NB4 (cell line): ENCODE data around the gene NAT14.

Experiments used
- DNase-seq: peaks from one replicate; pipeline ENCODE4 v3.0.0; 2010; ENCODE audit warnings: low read depth
- H3K4me3 ChIP-seq: one replicate; pipeline ENCODE4 v1.5.1; 2011; ENCODE audit warnings: mild to moderate bottlenecking, low read depth, low read length, moderate library complexity
- CTCF ChIP-seq: IDR thresholded peaks from one replicate; pipeline ENCODE4 v1.5.1; 2012; ENCODE audit warnings: low read depth, low read length
- MAX ChIP-seq: IDR thresholded peaks from 2 replicates; pipeline ENCODE4 v1.6.1; 2011; ENCODE audit warnings: low read depth, low read length
- MYC ChIP-seq: IDR thresholded peaks from 2 replicates; pipeline ENCODE4 v1.6.1; 2011; ENCODE audit warnings: low read depth, low read length
- POLR2A ChIP-seq: IDR thresholded peaks from 2 replicates; pipeline ENCODE4 v1.6.1; 2011; ENCODE audit warnings: mild to moderate bottlenecking; ENCODE audit not compliant: insufficient read length; ENCODE audit errors: extremely low read depth

NAT14 gene

GRCh38 chr19:55441692-55442321 is 43.2 kb upstream of the NAT14 start:
- TF ChIP-seq MAX (no peak), POLR2A (no peak), CTCF (no peak), MYC (no peak)
- DNase-seq = no peak
- no peak overlapping the region for H3K4me3 ChIP-seq

DNA sequence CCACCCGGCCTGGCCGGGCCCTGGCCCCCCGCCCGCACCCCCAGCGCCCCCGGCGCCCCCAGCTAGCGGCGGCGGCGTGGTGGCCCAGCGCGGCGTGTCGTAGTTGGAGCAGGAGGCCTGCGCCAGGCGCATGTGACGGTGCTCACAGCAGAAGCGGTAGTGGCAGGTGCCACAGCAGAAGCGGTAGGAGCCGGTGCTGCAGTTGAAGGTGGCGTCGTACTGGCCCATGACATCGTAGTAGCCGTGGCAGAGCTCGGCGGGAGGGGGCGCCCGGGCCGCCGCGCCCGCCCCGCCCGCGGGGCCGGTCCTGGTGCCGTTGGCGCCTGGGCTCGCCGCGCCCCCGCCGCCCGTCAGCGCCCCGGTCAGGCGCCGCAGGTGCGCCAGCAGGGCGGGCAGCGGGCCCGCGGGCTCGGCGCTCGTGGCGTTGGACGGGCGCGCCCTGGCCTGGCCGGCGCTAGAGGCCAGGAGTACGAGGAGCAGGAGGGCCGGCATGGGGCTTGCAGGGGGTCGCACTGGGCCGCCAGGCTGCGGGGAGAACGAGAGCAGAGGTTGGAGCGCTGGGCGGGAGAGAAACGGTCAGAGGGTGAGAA is 42.5 kb upstream of the NAT14 start:
- no peak overlapping the region for H3K4me3 ChIP-seq
- DNase-seq = no peak
- no peak for TF ChIP-seq POLR2A

DNA sequence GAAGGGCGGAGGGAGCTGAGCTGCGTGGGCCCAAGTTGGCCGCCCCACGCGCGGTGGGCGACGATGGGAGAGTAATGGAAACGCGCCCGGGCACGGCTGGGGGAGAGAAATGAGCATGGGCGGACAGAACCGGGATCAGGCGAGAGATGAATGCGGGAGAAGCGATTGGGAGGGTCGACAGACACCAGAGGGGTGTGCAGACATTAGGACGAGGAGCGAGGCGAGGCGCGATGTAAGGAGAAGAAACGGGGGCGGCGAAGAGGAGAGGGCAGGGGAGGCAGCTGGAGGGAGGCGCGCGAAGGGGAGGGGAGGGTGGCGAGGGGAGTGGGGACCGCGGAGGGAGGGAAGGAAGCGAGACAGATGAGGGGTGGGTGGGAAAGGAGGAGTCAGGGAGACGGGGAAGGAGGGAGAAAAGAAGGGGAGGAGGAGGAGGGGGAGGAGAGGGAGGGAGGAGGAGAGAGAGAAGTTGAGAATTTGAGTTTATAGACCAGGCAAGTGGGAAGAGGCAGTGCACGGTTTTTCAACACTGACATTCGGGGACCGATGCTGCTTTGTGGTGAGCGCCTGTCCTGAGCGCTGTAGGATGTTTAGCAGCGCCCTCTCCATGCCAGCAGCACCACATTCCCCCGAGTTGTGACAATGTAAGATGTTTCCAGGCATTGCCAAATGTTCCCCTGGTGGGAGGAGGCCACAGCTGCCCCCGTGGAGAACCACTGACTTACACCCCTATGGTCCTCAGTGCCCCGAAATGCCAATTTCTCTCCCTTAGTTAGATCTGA is 41.8 kb upstream of the NAT14 start, which contains the start of gene SHISA7:
TSS of gene SHISA7 (minus strand) at position 256 of the 779 bp plus-strand sequence. CDS start 437 bp downstream, outside the sequence.
- DNase-seq = peak; percentile 31
- no peak within 1 kb of the TSS for H3K4me3 ChIP-seq
- TF ChIP-seq POLR2A (no peak), CTCF (no peak), MYC (no peak), MAX (no peak)

GRCh38 chr19:55443824-55444480 is 41.0 kb upstream of the NAT14 start:
- no peak for DNase-seq
- H3K4me3 ChIP-seq = no peak overlapping the region
- TF ChIP-seq MYC = no peak
- TF ChIP-seq CTCF = no peak
- TF ChIP-seq MAX = no peak
- no peak for TF ChIP-seq POLR2A

DNA sequence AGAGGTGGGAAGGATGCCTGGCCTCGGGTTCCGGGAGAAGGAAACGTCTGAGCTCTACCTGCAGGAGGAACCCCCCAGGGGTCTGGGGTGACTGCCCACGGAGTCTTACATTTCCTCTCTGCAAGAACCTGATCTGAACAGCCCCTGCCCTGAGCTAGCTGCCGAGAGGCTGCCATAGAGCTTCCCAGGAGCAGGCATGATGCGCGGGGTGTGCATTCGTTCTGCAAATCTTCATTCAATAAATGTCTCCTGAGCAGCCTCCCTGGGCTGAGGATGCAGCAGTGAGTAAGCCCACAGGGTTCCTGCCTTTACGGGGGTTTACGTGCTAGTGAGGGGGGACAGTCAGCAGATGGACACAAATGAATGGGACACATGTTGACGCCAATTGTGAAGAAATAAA is 40.3 kb upstream of the NAT14 start:
- DNase-seq = no peak
- no peak for TF ChIP-seq CTCF
- TF ChIP-seq POLR2A = no peak
- no peak for TF ChIP-seq MYC
- TF ChIP-seq MAX = no peak
- H3K4me3 ChIP-seq = no peak overlapping the region

DNA sequence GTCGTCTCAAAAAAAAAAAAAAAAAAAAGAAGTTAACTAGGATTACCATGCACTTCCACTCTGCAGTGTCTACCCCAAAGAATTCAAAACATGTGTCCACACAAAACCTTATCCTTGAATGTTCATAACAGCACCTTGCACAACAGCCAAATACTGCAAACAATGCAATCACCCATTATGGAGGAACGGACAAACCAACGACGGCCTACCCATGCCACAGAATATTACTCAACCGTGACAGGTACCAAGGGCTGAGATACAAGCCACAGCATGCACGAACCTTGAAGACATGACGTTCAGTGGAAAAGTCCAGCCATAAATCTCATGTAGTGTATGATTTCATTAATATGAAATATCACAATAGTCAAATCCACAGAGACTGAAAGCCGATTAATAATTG is 38.9 kb upstream of the NAT14 start:
- no peak overlapping the region for H3K4me3 ChIP-seq
- no peak for TF ChIP-seq MAX
- TF ChIP-seq MYC = no peak
- no peak for TF ChIP-seq POLR2A
- no peak for DNase-seq
